Measurements from ENCODE around the gene PPP2R5A.

DNA sequence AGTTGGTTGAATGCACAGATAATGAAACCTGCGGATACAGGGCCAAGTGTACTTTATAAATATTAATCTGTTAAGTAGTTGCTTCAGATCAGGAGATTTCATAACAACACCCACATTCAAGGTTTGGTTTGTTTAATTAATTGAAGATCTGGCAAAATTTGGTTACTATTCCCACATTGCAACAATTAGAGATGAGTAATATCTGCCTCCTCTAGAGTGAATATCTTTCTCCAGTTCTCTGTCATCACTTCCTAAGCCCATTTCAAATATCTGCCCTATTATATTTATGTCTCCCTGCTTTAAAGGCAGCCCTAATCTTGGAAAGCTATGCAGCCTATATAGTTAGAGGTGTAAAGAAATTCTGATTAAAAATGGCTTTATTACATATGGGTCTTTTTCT, 61.4 kb downstream of the PPP2R5A start:
- TF ChIP-seq POLR2AphosphoS5 (IDR thresholded peaks at IDR 0.05; ENCODE audit: low read depth), result no peak
- TF ChIP-seq, protein P1, sequence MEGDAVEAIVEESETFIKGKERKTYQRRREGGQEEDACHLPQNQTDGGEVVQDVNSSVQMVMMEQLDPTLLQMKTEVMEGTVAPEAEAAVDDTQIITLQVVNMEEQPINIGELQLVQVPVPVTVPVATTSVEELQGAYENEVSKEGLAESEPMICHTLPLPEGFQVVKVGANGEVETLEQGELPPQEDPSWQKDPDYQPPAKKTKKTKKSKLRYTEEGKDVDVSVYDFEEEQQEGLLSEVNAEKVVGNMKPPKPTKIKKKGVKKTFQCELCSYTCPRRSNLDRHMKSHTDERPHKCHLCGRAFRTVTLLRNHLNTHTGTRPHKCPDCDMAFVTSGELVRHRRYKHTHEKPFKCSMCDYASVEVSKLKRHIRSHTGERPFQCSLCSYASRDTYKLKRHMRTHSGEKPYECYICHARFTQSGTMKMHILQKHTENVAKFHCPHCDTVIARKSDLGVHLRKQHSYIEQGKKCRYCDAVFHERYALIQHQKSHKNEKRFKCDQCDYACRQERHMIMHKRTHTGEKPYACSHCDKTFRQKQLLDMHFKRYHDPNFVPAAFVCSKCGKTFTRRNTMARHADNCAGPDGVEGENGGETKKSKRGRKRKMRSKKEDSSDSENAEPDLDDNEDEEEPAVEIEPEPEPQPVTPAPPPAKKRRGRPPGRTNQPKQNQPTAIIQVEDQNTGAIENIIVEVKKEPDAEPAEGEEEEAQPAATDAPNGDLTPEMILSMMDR (IDR thresholded peaks at IDR 0.05; ENCODE audit: insufficient read depth, low read length), result no peak
- TF ChIP-seq, protein P2, sequence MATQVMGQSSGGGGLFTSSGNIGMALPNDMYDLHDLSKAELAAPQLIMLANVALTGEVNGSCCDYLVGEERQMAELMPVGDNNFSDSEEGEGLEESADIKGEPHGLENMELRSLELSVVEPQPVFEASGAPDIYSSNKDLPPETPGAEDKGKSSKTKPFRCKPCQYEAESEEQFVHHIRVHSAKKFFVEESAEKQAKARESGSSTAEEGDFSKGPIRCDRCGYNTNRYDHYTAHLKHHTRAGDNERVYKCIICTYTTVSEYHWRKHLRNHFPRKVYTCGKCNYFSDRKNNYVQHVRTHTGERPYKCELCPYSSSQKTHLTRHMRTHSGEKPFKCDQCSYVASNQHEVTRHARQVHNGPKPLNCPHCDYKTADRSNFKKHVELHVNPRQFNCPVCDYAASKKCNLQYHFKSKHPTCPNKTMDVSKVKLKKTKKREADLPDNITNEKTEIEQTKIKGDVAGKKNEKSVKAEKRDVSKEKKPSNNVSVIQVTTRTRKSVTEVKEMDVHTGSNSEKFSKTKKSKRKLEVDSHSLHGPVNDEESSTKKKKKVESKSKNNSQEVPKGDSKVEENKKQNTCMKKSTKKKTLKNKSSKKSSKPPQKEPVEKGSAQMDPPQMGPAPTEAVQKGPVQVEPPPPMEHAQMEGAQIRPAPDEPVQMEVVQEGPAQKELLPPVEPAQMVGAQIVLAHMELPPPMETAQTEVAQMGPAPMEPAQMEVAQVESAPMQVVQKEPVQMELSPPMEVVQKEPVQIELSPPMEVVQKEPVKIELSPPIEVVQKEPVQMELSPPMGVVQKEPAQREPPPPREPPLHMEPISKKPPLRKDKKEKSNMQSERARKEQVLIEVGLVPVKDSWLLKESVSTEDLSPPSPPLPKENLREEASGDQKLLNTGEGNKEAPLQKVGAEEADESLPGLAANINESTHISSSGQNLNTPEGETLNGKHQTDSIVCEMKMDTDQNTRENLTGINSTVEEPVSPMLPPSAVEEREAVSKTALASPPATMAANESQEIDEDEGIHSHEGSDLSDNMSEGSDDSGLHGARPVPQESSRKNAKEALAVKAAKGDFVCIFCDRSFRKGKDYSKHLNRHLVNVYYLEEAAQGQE (IDR thresholded peaks at IDR 0.05; ENCODE audit: insufficient replicate concordance, low read depth), result no peak

Data from HL-60 (cell line).